DMS153 (cell line): Measurements from ENCODE around the gene GPC6.

Experiments
- DNase-seq: peaks from one replicate; lab custom pipeline; 2025; lab: John Stamatoyannopoulos, UW

GPC6 gene

GRCh38 chr13:94210816-94211215, 984.2 kb downstream of the GPC6 start:
- no peak for DNase-seq

- DNase-seq: no peak
Observed at GRCh38 chr13:94212196-94212595, 985.6 kb downstream of the GPC6 start.

- DNase-seq: no peak
Observed at GRCh38 chr13:94214121-94214520, 987.5 kb downstream of the GPC6 start.

GRCh38 chr13:94214975-94215374, 988.4 kb downstream of the GPC6 start:
- no peak for DNase-seq

- no peak for DNase-seq
Observed at GRCh38 chr13:94216476-94216875, 989.9 kb downstream of the GPC6 start.

GRCh38 chr13:94217370-94217769, 990.8 kb downstream of the GPC6 start:
- no peak for DNase-seq

- DNase-seq: no peak
Observed at GRCh38 chr13:94218537-94218936, 991.9 kb downstream of the GPC6 start.

GRCh38 chr13:94218951-94219350, 992.3 kb downstream of the GPC6 start:
- DNase-seq: no peak

- no peak for DNase-seq
Observed at GRCh38 chr13:94224670-94225069, 998.1 kb downstream of the GPC6 start.

- DNase-seq: no peak
Observed at GRCh38 chr13:94227255-94227879, 1000.8 kb downstream of the GPC6 start.

- no peak for DNase-seq
Observed at GRCh38 chr13:94228763-94229162, 1002.2 kb downstream of the GPC6 start.

GRCh38 chr13:94232161-94232950, 1005.7 kb downstream of the GPC6 start:
- DNase-seq: no peak

- no peak for DNase-seq
Observed at GRCh38 chr13:94232956-94233355, 1006.3 kb downstream of the GPC6 start.

- DNase-seq: no peak
Observed at GRCh38 chr13:94233401-94233800, 1006.8 kb downstream of the GPC6 start.

GRCh38 chr13:94233837-94234236, 1007.2 kb downstream of the GPC6 start:
- DNase-seq: no peak

- DNase-seq: no peak
Observed at GRCh38 chr13:94234738-94235137, 1008.1 kb downstream of the GPC6 start.

- no peak for DNase-seq
Observed at GRCh38 chr13:94236132-94236531, 1009.5 kb downstream of the GPC6 start.

- no peak for DNase-seq
Observed at GRCh38 chr13:94236872-94237271, 1010.3 kb downstream of the GPC6 start.

GRCh38 chr13:94239135-94239534, 1012.5 kb downstream of the GPC6 start:
- no peak for DNase-seq

- DNase-seq: no peak
Observed at GRCh38 chr13:94242554-94242953, 1015.9 kb downstream of the GPC6 start.

- DNase-seq: no peak
Observed at GRCh38 chr13:94243551-94243950, 1016.9 kb downstream of the GPC6 start.

GRCh38 chr13:94246495-94246894, 1019.9 kb downstream of the GPC6 start:
- DNase-seq: no peak

GRCh38 chr13:94247890-94248289, 1021.3 kb downstream of the GPC6 start:
- no peak for DNase-seq
